NOMO-1 treated with dmso at 0.1 percent for 144 hours (cell line): ENCODE data around the gene LEMD1.
"Not testable (repeated sequence)": the region's sequence is repeated elsewhere in the genome, so short reads cannot be mapped to it uniquely, and the experiment has no call there.

Source experiments
- DNase-seq: peaks from one replicate; lab custom pipeline; 2025; ENCODE audit not compliant: unreplicated experiment; lab: John Stamatoyannopoulos, UW

LEMD1 gene

DNA sequence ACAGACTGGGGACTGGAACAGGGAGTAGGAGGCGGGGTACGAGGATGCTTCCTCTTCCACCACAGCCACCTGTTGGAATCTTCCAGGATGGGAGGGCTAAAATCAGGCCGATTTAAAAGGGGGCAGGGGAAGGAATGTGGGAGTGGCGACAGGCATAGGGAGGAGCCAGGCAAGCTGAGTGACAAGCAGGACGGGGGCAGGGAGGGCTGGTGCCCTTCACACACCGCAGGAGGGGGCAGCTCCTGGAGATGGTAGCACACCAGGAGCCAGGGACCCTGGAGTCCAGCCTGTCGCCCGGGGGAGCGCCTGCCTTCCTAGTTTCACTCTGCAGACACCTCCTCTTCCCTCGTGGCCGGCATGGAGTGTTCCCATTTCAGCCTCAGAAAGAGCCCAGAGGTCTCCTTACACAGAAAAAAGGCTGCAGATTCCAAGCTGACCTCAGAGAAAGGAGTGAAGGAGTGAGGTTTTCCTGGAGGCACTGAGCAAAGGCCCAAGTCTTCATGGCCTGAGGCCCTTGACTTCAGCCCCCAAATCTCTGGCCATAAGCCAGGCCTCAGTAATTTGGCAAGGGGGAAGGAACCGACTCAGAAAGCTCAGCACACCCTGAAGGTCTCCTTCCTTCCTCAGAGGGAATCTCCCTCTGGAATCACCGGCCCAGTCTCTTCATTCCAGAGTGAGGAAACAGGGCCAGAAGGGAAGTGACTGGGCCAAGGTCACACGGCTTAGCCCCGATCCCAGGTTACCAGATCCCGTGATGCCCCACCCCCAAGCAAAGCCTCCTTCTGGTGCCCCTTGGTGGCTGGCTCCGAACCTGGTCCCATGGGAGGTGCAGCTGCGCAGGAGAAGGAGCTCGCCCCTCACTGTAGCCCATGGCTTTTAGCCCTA, 25.8 kb upstream of the LEMD1 start:
- no peak for DNase-seq

DNA sequence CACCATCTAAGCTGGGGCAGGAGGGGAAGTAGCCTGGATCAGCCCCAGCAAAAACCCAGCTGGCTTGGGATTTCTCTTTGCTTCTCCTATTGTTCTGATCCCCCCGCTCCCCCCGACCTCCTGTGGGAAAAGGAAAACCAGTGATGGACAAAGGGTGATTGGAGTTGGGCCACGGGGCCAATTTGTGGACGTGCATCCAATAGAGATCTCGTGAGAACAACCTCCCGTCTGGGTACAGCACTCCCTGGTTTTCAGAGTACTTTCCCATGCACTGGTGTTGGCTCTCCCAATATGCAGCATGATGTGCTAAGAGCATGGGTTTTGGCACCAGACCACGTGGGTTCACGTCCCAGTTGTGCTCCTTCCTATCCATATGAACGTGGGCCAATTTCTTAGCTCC, 25.0 kb upstream of the LEMD1 start:
- no peak for DNase-seq

DNA sequence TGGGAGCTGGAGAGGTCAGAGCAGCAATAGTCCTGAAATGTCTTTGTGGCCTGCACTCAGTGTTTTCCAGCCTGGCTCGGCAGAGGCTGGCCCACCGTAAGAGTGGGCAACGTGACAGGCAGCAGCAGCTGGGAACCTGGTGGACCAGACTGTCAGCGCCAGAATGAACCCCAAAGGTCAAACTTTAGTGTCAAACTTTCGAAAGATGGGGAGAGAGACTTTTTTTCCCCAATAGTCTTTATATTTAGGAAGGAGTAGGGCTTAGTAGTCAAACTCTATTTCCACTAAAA, 23.7 kb upstream of the LEMD1 start:
- no peak for DNase-seq

DNA sequence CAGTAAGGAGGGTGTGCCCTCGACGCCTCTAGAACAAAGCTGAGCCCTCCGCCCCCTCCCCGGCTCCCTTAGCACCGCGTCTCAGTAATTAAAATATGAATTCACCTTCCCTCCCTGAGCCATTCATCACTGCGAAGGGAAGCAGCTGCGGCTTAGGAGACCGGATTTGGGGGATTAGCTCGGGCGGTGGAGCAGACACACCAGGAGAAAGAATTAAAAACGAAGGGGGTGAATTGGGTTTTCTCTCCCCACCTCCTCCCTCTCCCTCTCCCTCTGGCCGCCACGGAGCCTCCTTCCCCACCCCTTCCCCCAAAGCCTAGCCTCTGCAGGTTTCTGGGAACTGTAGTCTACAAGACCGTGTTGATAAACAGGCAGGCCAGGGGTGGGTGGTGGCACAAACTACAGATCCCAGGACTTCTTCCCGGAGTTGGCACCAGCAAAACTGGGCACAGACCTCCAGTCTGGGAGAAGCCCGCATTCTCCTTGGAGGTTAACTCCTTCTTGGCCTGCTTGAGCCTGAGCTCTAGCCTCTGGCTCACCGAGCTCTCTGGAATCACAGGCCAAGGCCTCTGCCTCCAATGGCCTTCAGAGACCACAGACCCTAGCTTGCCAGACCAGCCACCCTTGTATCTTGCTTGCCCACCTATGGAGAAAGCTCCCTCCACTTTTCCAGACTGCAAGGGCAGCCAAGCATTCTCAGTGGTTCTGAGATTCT, 23.2 kb upstream of the LEMD1 start:
- DNase-seq, result no peak

DNA sequence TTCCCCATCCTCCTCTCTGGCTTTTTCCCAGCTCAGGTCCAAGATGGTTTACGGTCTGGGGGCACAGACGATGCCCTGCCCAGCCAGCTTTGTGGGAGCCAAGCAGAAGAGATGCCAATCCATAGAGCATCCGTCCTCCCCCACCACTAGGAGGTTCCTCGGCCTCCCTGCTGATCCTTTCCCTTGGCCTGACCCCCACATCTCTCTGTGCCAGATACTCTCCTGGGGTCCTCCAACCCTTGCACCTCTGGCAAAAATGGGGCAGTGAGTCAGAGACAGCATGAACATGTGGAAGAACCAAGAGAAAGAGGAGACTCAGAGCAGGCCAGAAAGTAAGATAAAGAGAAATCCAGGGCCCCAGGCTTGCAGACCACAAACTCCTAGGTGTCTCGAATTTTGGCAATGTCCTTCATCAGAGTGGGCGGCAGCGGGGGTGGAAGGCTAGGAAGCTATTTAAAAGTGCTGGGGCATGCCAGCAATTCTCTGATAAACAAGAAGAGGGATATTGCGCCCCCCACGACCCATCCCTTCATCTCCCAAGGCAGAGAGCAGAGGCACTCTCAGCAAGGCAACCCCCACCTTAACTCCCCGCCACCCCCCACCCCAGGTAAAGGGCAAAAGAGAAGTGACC, 22.6 kb upstream of the LEMD1 start:
- DNase-seq, result no peak

DNA sequence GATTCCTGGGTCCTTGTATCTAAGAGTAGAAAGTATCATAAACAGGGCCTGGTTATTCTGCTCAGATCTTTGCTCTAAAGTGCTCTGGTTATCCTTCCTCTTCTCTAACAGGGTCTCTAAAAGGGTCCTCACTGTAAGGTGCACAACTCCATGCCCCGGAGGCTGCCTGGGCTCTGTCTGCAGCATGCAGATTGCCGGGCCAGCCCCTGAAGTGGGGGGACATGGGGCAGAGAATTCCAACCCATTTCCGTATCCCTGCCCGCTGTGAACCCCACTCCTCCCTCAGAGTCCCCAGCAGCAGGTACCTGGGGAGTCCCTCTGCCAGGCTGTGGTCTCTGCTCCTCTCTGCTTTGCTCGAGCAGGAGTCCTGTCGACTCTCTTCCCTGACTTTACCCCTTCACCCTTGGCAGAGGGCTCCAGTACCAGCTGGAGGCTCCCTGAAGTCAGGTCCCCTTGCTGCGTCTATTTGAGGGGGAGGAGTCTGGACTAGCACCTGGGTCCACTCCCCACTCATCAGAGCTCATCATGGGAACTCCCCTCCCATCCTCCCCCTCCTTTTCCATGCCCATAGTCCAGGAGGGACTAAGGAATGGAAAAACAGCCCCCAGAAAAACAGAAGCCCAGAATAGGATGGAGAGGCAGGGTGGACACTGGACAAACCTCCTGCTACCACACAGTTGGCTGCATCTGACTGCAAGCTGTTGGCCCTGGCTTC, 21.9 kb upstream of the LEMD1 start:
- no peak for DNase-seq

DNA sequence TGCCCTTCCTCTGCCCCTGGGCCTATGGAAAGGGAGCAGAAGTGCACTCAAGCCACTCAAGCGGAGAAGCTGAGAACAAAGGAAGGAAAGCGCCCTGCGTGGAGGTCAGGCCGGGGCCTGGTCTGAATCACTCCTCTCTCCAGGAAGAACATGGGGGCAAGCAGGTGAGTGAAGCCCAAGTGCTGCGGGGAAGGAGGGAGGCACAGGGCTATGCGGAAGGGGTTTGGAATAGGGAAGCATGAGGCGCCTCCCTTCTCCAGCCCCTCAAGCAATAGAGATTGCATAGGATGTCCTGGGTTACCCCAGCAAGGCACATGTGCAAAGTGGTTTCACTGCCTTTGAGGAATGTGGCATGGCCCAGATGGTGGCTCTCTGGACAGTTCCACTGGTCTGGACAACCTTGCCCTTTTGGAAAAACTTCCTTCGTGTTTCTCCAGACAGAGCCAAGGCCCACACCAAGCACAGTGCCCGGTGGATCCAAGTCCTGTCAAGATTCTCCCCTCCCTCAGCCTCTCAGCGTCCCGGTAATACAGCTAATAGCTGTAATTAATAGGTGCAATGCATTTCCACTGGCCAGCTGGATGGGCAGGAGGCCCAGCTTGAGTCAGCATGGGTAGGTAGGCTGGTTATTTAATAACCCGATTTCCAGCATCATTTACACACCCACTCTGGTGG, 20.3 kb upstream of the LEMD1 start:
- no peak for DNase-seq

DNA sequence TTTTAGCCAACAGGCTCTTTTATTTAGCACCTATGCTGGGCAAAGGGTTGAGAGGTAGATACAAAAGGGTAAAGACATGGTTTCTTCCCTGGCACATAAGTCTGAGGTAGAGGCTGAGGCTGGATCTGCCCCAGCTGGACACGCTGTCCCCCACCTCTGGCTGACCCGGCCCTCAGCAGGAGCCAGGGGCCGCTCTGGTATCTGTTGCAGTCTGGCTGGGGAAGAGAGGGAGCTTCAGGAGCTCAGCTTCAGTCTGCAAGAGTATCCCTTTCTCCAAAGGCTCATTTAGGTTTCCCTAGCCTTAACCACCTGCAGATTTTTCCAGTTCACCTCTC, 19.8 kb upstream of the LEMD1 start:
- no peak for DNase-seq

DNA sequence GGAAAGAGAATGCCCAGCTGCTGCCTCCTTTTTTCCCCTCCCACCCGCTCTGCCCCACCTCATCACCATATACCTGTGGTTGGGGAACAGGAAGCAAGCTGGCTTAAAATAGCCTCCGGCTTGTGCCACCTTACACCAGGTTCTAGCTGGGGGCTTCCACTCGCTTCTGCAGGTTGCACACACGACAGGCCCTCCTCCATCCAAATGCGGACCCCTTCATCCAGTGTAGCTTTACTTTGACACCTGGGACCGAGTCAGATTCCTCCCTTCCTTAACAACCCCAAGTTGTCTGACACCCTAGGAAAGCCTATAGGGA, 19.4 kb upstream of the LEMD1 start:
- DNase-seq, result no peak

DNA sequence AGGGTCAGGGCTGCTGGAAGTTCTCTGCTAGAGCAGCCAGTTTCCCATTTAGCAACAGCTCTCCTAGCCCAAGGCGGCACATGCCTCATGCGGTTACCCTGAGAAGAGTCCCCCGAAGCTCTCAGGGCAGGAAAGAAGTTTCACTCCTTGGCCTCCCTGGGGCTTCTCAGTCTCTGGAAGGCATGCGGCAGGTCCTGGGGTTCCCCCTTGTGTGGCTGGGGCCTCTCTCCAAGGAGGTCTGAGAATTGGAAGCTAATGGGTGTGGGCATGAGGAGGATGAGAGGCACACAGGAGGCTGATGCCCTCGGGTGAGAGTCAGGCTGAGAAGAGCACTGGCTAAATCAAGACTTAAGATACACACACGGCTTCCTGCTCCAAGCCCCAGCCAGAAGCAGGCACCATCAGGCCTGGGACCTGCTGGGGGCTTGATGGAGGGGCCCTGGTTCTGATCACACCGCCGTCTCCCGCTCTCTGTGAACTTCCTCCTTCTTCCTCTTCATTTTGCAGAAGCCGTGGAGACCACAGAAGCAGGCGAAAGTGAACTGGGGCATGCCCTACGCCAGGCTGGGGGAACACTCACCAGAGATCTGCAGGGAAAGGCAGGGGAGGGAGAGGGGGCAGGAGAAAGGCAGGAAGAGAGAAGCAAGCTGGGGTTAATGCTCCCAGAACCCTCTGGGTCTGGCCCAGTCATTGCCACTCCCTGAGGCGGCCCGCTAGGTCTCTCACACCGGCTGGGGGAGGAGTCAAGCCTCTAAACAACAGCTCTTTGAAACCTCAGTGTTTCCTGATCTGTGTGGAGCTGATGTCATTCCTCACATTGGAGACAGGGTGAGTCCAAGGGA, 18.8 kb upstream of the LEMD1 start:
- DNase-seq, result peak; percentile 65

DNA sequence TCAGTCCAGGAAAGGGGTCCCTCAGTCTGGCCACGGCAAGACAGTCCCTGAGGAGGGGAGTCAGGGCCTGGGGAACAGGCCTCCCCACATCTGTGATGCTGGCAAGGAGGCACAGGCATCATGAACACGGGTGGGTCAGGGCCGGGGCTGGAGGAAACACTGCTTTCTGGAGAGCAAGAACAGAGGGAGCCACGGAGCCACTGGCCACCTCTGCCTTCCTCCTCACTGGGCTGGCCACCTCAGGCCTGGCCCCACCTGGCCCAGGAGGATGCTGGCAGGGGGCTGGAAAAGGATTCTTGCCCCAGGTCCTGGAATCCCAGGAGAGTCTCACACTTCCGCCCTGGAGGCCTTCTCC, 18.2 kb upstream of the LEMD1 start:
- DNase-seq, result no peak

DNA sequence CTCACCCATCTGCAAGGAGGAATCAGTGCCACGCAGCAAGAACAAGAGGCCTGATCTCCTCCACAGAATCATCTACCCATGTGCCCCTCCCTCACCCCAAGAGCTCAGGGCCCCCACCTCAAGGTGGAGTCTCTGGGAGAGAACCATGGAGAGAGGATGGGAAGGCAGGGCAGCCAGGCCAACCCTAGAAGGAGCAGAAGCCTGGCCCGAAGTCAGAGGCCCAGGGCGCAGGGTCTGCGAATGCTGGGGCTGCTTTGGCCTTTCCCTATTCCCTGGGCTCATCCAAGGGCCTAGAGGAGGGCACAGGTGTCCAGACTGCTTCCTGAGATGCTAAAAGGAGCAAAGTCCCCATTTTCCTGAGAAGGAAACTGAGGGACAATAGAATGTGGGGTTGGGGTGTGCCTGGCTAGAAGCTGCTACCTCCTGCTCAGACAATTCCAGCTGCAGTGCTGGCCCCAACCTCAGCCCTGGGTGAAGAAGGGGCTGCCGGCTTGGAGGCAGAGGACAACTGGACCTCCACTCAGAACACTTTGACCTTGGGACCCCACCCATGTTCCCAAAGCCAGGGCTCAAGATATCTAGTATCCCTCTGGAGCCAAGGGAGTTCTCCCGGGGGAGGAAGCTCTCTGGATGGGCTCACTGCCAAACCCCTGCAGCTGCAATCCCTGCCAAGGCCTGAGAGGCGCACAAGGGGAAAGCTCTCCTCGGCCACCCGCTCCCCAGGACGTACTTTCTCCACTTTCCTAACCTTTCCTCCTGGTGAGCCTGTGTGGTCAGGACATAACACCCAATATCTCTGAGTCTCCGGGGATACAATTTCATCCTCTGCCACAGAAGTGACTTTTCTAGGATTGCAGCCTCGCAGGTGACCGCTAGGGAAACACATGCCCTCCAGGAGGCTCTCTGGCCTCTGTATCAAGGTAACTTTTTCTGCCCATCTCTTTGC, 16.6 kb upstream of the LEMD1 start:
- no peak for DNase-seq

DNA sequence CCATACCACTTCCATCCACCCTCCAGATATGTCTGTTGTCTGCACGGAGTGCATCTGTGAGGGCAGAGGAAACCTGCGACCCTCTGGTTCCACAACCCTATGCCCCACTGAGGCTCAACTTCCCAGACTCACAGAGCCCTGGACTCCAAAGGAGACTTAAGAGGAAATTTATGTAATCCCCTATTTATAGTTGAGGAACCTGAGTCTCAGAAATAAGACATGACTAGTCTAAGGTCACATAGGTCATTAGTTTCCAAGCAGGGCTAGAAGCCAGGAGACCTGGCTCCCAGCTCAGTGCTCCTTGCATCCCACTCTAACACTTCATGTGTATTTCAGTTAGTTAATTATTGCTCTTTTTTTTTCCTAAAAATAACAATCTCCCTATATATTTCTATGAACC, 15.7 kb upstream of the LEMD1 start:
- no peak for DNase-seq

DNA sequence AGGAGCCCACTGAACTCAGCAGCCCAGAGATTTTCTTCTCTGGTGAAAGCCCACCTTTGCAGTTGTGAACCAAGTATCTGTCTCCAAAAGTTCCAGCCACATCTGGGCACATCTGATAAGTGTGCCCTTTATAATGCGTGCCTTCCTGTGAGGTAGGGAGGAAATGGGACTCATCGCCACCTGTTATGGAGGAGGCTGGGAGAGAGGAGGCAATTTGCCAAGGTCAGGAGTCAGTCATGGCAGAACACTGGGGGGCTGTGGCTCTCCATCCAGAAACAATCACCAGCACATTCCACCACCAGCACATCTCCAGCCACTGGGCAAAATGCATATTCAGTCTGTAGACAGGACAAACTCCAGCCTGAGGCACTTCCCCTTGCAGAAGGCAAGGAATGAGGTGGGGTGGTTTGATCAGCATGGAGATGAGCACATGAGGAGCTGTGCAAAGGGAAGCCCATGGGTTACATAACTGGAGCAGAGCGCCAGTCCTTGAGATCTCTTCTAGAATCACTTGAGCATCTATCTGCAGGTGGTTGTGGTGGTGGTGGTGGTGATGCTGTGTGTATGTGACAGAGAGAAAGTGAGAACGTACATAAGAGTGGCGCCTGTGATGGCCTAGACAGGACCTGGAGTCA, 15.0 kb upstream of the LEMD1 start:
- no peak for DNase-seq

DNA sequence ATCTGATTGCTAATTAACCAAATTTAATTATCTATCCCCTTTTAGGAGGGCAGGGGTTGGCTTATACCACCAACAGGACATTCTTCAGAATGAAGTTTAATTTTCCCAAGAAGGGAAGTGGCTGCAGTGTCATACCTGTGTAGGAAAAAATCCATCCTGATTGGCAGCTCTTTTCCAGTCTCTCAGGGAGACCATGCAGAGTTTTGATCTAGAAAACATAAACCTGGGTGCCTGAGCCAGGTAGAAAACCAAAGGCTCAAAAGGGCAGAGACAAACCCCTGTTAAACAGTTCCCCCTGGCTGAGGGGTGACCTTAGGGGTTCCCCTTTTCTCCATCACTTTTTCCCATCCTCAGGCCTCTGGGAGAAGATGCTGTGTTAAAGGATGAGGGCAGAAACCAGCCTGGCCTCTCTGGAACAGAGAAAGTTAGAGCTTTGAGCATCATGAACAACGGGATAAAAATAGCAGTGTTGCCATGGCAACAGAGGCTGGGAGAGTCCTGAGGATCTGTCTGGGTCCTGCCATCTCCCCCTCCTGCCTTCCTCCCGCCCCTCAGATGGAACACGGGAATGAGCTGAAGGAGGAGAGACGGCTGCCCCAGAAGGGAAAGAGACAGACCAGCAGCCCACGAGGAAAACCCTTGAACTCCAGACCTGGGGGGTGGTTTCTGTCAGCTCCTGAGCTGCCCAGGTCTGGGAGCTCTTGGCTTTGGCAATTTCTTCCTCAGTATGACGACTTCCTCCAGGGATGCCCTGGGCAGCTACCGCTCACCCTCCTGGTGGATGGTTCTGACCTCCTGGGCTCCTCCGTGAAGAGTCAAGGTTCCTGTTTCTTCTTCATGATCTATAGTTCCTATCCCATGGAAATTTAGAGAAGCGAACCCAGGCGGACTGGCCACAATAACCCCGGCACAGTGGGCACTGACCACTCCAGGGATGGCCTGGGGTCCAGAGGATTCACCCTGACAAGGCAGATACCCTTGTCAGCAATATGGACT, 14.0 kb upstream of the LEMD1 start:
- DNase-seq, result no peak

DNA sequence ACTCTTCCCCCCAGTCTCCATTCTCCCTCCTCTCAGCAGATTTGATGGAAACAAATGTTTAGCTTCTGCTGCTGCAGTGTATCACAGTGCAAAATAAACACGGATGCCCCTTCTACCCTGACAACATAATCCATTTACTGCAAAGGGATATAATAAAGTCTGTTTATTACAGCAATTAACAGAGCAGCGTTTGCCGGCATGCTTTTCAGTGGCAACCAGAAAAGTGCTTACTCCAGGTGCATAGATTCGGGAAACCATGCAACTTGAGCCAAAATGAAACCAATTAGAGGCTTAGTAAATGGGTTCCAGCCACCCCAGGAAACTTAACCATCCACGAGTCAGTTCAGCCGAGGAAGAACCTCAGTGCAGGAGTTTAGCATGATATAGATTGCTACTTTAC, 12.9 kb upstream of the LEMD1 start:
- DNase-seq, result no peak

DNA sequence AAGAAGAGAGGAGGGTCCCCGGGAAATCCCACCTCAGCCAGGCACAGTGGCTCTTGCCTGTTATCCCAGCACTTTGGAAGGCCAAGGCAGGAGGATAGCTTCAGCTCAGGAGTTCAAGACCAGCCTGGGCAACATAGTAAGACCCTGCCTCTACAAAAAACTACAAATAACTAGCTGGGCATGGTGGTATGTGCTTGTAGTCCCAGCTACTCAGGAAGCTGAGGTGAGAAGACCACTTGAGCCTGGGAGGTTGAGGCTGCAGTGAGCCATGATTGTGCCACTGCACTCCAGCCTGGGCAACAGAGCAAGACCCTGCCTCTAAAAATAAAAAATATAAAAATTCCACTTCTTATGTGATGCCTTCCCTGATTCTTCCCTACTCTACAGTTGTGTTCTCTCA, 10.8 kb upstream of the LEMD1 start:
- not testable (repeated sequence) for DNase-seq

DNA sequence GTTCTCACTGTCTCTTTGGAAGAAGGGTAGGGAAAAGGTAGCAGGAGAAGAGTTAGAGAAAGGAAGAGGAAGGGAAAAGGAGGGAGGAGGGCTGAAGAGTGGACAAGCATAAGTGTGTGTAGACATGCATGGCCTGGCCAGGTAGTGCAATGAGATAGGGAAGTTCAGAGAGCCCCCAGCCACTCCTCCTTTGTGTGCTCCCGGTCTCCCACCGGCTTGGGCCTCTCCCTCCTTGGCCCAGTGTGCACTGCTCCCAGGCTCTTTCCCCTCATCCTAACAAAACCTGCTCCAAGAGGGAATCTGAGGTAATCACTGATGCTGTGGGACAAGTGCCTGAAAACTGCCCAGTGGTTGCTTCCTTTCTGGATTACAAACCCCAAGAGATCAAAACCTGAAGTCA, 10.3 kb upstream of the LEMD1 start:
- no peak for DNase-seq
